GM12878 (cell line): ENCODE measurements around the gene DACH1. TPM values are rescaled to one million over a fixed set of nuclear protein-coding genes. Genes with fewer than 3 reads are reported as not detected.

Source experiments
- ATAC-seq: fragments of 200-7000 bp; cut with Tn5 transposase; 3 replicates; pipeline ENCODE4 v1.9.1; 2020; ENCODE audit warnings: mild to moderate bottlenecking, moderate library complexity
- BruUV-seq: library from RNA; stranded (reverse); fragments of 400-500 nt; replicated peaks from 2 replicates; lab custom pipeline; 2021; lab: Mats Ljungman, UMichigan
- CTCF ChIA-PET: fragments of 300-600 bp; sonication (Branson Sonifier 250); formaldehyde crosslinking; extraction: SDS; loops from one replicate; lab custom pipeline; 2021; ENCODE audit warnings: inconsistent platforms; lab: Yijun Ruan, JAX
- POLR2A ChIA-PET: fragments of 350-600 bp; formaldehyde crosslinking; extraction: SDS; loops from one replicate; lab custom pipeline; 2021; ENCODE audit warnings: inconsistent platforms; lab: Charles Lee
- RAD21 ChIA-PET: fragments of 300-600 bp; sonication (Branson Sonifier 250); formaldehyde crosslinking; loops from one replicate; lab custom pipeline; 2023; ENCODE audit warnings: antibody characterized with exemption; ENCODE audit not compliant: unreplicated experiment; lab: Charles Lee
- SMC1A ChIA-PET: fragments of 300-600 bp; sonication (Branson Sonifier 250); formaldehyde crosslinking; loops from one replicate; lab custom pipeline; 2023; ENCODE audit not compliant: unreplicated experiment, uncharacterized antibody; lab: Charles Lee
- DNase-seq: peaks from one replicate; pipeline ENCODE4 v3.0.0-alpha.2; 2011; ENCODE audit warnings: low read depth, low spot score
- FAIRE-seq: peaks from 3 replicates; lab custom pipeline; 2011; peaks lifted over from hg19 to GRCh38; lab: Jason Lieb, UNC
- H2AFZ ChIP-seq: 2 replicates; pipeline ENCODE4 v1.6.0; 2011; ENCODE audit warnings: low read depth, low read length, control low read depth; ENCODE audit not compliant: control insufficient read depth
- H3K27ac ChIP-seq: 2 replicates; pipeline ENCODE4 v1.5.1; 2011; ENCODE audit warnings: control low read depth; ENCODE audit not compliant: control insufficient read depth, insufficient read depth
- H3K27me3 ChIP-seq, 2 experiments: replicated peaks in 1 of 2; 2 replicates each; pipeline versions ENCODE4 v1.6.0 to v1.6.1; 2011; ENCODE audit warnings: low read length in 1 of 2; ENCODE audit not compliant: control insufficient read depth in 2 of 2, insufficient read depth in 2 of 2
- H3K36me3 ChIP-seq, 2 experiments: 2 replicates each; pipeline ENCODE4 v1.5.1; 2011; ENCODE audit warnings: low read length in 1 of 2; ENCODE audit not compliant: control insufficient read depth in 2 of 2, insufficient read depth in 2 of 2
- H3K4me1 ChIP-seq: 2 replicates; pipeline ENCODE4 v1.6.1; 2011; ENCODE audit warnings: mild to moderate bottlenecking, low read length, moderate library complexity, mixed read lengths; ENCODE audit not compliant: control insufficient read depth, insufficient read depth
- H3K4me2 ChIP-seq: 2 replicates; pipeline ENCODE4 v1.6.0; 2011; ENCODE audit warnings: control low read depth; ENCODE audit not compliant: control insufficient read depth, insufficient read depth
- H3K4me3 ChIP-seq: fragments of 200-600 bp; sonication (generic); 2 replicates; pipeline ENCODE4 v1.5.1; 2016
- H3K79me2 ChIP-seq: 2 replicates; pipeline ENCODE4 v1.6.0; 2011; ENCODE audit warnings: low read length; ENCODE audit not compliant: control insufficient read depth, insufficient read depth
- H3K9ac ChIP-seq: 2 replicates; pipeline ENCODE4 v1.8.0; 2011; ENCODE audit warnings: low read length, control low read depth, mixed read lengths; ENCODE audit not compliant: control insufficient read depth, insufficient read depth
- H3K9me3 ChIP-seq: replicated peaks from 3 replicates; pipeline ENCODE4 v1.5.1; 2011; ENCODE audit warnings: mild to moderate bottlenecking, low read length; ENCODE audit not compliant: control insufficient read depth, insufficient read depth
- H4K20me1 ChIP-seq: 2 replicates; pipeline ENCODE4 v1.6.0; 2011; ENCODE audit not compliant: control insufficient read depth, insufficient read depth
- CBX3 ChIP-seq: fragments of 200-600 bp; sonication (generic); IDR thresholded peaks from 2 replicates; pipeline ENCODE4 v1.6.1; 2016; ENCODE audit warnings: low read depth, borderline replicate concordance
- EP300 ChIP-seq, 2 experiments: fragments of 150-350 bp in 1 of 2; IDR thresholded peaks; 2 replicates each; pipeline ENCODE4 v1.6.1; 2011 to 2012; ENCODE audit warnings: low read depth in 2 of 2, low read length in 2 of 2, borderline replicate concordance in 1 of 2, improper control_type of control experiment in 1 of 2, inconsistent platforms in 1 of 2; ENCODE audit not compliant: control insufficient read depth in 1 of 2
- FOXM1 ChIP-seq: IDR thresholded peaks from 2 replicates; pipeline ENCODE4 v1.6.1; 2012; ENCODE audit warnings: low read depth, mild to moderate bottlenecking, inconsistent platforms, low read length, moderate library complexity
- HSF1 ChIP-seq: fragments of 150-350 bp; IDR thresholded peaks from 2 replicates; pipeline ENCODE4 v1.6.1; 2014; ENCODE audit warnings: mild to moderate bottlenecking, low read depth, low read length
- JUND ChIP-seq: IDR thresholded peaks from 2 replicates; pipeline ENCODE4 v1.6.1; 2012; ENCODE audit warnings: low read depth, mild to moderate bottlenecking, low read length, improper control_type of control experiment, moderate library complexity
- KDM1A ChIP-seq: fragments of 200-600 bp; sonication (generic); IDR thresholded peaks from 2 replicates; pipeline ENCODE4 v1.6.1; 2016; ENCODE audit warnings: borderline replicate concordance
- MEF2B ChIP-seq: fragments of 450-650 bp; IDR thresholded peaks from 2 replicates; pipeline ENCODE4 v1.6.1; 2018; ENCODE audit warnings: mild to moderate bottlenecking, moderate library complexity; ENCODE audit not compliant: partially characterized antibody, poor library complexity, severe bottlenecking
- MLLT1 ChIP-seq: fragments of 450-650 bp; IDR thresholded peaks from 2 replicates; pipeline ENCODE4 v1.6.1; 2016; ENCODE audit warnings: mild to moderate bottlenecking
- MYB ChIP-seq: fragments of 150-350 bp; IDR thresholded peaks from 2 replicates; pipeline ENCODE4 v1.6.1; 2014; ENCODE audit warnings: mild to moderate bottlenecking, low read depth, low read length, borderline replicate concordance
- MYC ChIP-seq: IDR thresholded peaks from 2 replicates; pipeline ENCODE4 v1.6.1; 2011; ENCODE audit warnings: mild to moderate bottlenecking, low read length, moderate library complexity, inconsistent platforms; ENCODE audit not compliant: insufficient read depth, insufficient replicate concordance, insufficient read length, severe bottlenecking
- NBN ChIP-seq: fragments of 450-650 bp; IDR thresholded peaks from 2 replicates; pipeline ENCODE4 v1.6.1; 2016
- NFYB ChIP-seq: IDR thresholded peaks from 2 replicates; pipeline ENCODE4 v1.6.1; 2011; ENCODE audit warnings: low read depth, mild to moderate bottlenecking, low read length, improper control_type of control experiment, moderate library complexity; ENCODE audit not compliant: insufficient read depth
- NR2C2 ChIP-seq: IDR thresholded peaks from 2 replicates; pipeline ENCODE4 v1.6.1; 2011; ENCODE audit warnings: borderline replicate concordance, low read depth; ENCODE audit not compliant: control insufficient read depth, insufficient read length
- NR2F1 ChIP-seq: fragments of 450-650 bp; conservative IDR thresholded peaks from 2 replicates; pipeline ENCODE4 v1.6.1; 2017; ENCODE audit warnings: mild to moderate bottlenecking
- POLR2AphosphoS2 ChIP-seq: IDR thresholded peaks from 2 replicates; pipeline ENCODE4 v1.6.1; 2011; ENCODE audit warnings: low read depth, mild to moderate bottlenecking, low read length, improper control_type of control experiment, moderate library complexity
- RAD21 ChIP-seq: IDR thresholded peaks from 2 replicates; pipeline ENCODE4 v1.6.1; 2011; ENCODE audit warnings: mild to moderate bottlenecking, low read depth, low read length, moderate library complexity; ENCODE audit not compliant: insufficient read depth
- STAT1 ChIP-seq: fragments of 450-650 bp; conservative IDR thresholded peaks from 2 replicates; pipeline ENCODE4 v1.6.1; 2014; ENCODE audit warnings: antibody characterized with exemption, mild to moderate bottlenecking
- USF2 ChIP-seq: IDR thresholded peaks from 2 replicates; pipeline ENCODE4 v1.6.1; 2011; ENCODE audit warnings: low read depth, low read length, improper control_type of control experiment, borderline replicate concordance
- WRNIP1 ChIP-seq: IDR thresholded peaks from 2 replicates; pipeline ENCODE4 v1.6.1; 2011; ENCODE audit warnings: low read depth, low read length, improper control_type of control experiment, borderline replicate concordance
- YBX1 ChIP-seq: fragments of 450-650 bp; IDR thresholded peaks from 2 replicates; pipeline ENCODE4 v1.6.1; 2016; ENCODE audit warnings: antibody characterized with exemption
- ZNF207 ChIP-seq: fragments of 450-650 bp; IDR thresholded peaks from 2 replicates; pipeline ENCODE4 v1.6.1; 2014; ENCODE audit warnings: antibody characterized with exemption, mild to moderate bottlenecking, borderline replicate concordance
- WGBS: methylation state at CpG from one replicate; pipeline ENCODE4 v1.1.6; 2016; ENCODE audit warnings: low lambda C conversion rate; ENCODE audit not compliant: insufficient replicate concordance, insufficient coverage; ENCODE audit errors: missing lambda C conversion rate; 5-methylcytosine and 5-hydroxymethylcytosine counted together
- in situ Hi-C: fragments of 300-500 bp; cut with MboI; formaldehyde crosslinking; loops from 9 replicates; pipeline ENCODE4 v1.14.3; 2018; ENCODE audit warnings: mixed read lengths
- intact Hi-C: fragments of 100-400 bp; cut with micrococcal nuclease; formaldehyde crosslinking; loops from one replicate; pipeline ENCODE4 v1.14.2; 2022; ENCODE audit not compliant: unreplicated experiment
- polyA plus RNA-seq, 11 experiments: library from polyadenylated mRNA; depleted of rRNA in 4 of 11; unstranded in 6 of 11; stranded (reverse) in 5 of 11; fragments of >200 nt; fragmentation: Nextera tagmentation in 4 of 11; fragmentation: Illumina TruSeq in 1 of 11; extraction: Ambion mirVana in 4 of 11; extraction: Trizol in 1 of 11; gene quantifications; 1 replicate in 1 of 11; 2 replicates in 10 of 11; pipeline versions ENCODE4 v1.2.1 to v1.2.3, GENCODE V29; 2011 to 2016; ENCODE audit warnings: inconsistent platforms in 2 of 11, missing spikeins in 2 of 11, low read depth in 1 of 11
- total RNA-seq, 4 experiments: library from RNA; depleted of rRNA in 3 of 4; stranded (reverse); fragments of >200 nt in 3 of 4; fragmentation: Illumina TruSeq in 1 of 4; extraction: Trizol in 1 of 4; gene quantifications; 2 replicates each; pipeline versions ENCODE4 v1.2.1 to v1.2.3, GENCODE V29; 2013 to 2021

Gene DACH1
- total and polyA plus RNA-seq, 10 of the 15 experiments (the other 5 are each of a cell fraction or from before 2014, with no cell fraction given) = 0.05 TPM; not detected in 9

GRCh38 chr13:71785361-71785760, 81.6 kb downstream of the DACH1 start (continued):
- no peak for TF ChIP-seq FOXM1
- no peak for TF ChIP-seq MLLT1
- no peak for TF ChIP-seq HSF1
- TF ChIP-seq KDM1A = no peak

- Histone ChIP-seq H3K27me3 (no peaks in the 10 kb centered on the region), H3K4me2 (no peak overlapping the region), H3K9me3 (no peaks in the 10 kb centered on the region), H3K4me3 (no peak overlapping the region), H3K9ac (no peak overlapping the region), H2AFZ (no peak overlapping the region), H3K27ac (no peak overlapping the region), H3K79me2 (no peaks in the 10 kb centered on the region), H3K36me3 (no peaks in the 10 kb centered on the region), H3K4me1 (no peaks in the 10 kb centered on the region), H4K20me1 (no peaks in the 10 kb centered on the region)
- WGBS = 45% methylated on average over 5 of the region's 5 CpGs
- POLR2A ChIA-PET = no interaction called here
- RAD21 ChIA-PET = no interaction called here
- intact Hi-C loops = loop anchor here (10.0 kb wide), 1 partner anchor 64 kb away; no protein-coding TSS in a partner anchor
- no peak for DNase-seq
- CTCF ChIA-PET = interaction anchor here (0.5 kb wide), 1 partner anchor 487 kb away, joined by 3 read pairs; no protein-coding TSS in a partner anchor
- FAIRE-seq = no peak
- ATAC-seq = no peak
- in situ Hi-C loops = no loop called here
- SMC1A ChIA-PET = no interaction called here
- BruUV-seq = no TSS peak
- TF ChIP-seq CBX3 = no peak
- no peak for TF ChIP-seq POLR2AphosphoS2
- no peak for TF ChIP-seq YBX1
- TF ChIP-seq USF2 = no peak
- TF ChIP-seq RAD21 = no peak
- TF ChIP-seq NBN = no peak
- no peak for TF ChIP-seq JUND
- no peak for TF ChIP-seq STAT1
- no peak for TF ChIP-seq ZNF207
- no peak for TF ChIP-seq WRNIP1
- TF ChIP-seq NR2C2 = no peak
- no peak for TF ChIP-seq NR2F1
- no peak for TF ChIP-seq MYB
- no peak for TF ChIP-seq NFYB
- TF ChIP-seq MYC = no peak
- TF ChIP-seq MEF2B = no peak
- no peak for TF ChIP-seq EP300 (IDR thresholded peaks at IDR 0.05; ENCODE audit: borderline replicate concordance in 1 of 2, control insufficient read depth in 1 of 2, low read depth in 2 of 2, low read length in 2 of 2)
Observed at GRCh38 chr13:71780546-71780945, 86.5 kb downstream of the DACH1 start.
